GM19467 (cell line): ENCODE results near the gene APCDD1L.
"Not testable (repeated sequence)": the region's sequence is repeated elsewhere in the genome, so short reads cannot be mapped to it uniquely, and the experiment has no call there.

ENCODE experiments used
- ATAC-seq: cut with Tn5 transposase; IDR thresholded peaks from one replicate; pipeline ENCODE4 v1.9.1; 2021; ENCODE audit warnings: mild to moderate bottlenecking, moderate library complexity; ENCODE audit not compliant: unreplicated experiment

APCDD1L gene

DNA sequence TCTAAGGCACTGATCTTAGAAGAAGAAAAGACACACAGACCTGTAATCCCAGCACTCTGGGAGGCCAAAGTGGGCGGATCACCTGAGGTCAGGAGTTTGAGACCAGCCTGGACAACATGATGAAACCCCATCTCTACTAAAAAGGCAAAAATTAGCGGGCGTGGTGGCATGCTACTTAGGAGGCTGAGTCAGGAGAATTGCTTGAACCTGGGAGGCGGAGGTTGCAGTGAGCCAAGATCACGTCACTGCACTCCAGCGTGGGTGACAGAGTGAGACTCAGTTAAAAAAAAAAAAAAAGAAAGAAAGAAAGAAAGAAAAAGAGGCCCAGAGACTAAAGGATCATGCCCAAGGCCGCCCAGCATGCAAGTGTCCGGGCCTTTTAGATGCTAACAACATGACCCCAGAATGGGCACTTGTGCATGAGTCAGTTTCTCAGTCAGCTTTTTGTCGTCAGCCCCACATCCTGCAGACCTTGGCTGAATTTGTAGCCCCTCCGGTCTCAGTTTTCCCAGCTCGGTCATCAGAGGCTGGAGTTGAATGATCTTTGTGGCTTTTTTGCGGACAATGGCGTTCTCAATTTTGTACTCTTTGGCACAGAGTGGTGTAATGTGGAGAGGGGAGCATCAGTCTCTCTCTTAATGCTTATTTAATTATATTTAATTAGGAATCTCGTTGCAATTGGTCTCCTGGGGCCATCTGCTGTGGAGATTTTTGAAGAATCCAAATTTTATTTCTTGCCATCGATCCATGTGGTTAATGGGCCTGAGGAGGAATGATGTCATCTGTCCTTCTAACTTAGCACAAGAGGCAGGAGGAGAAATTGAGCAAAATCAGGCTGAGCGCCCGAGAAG lies 30.6 kb upstream of the APCDD1L start:
- ATAC-seq = no peak

DNA sequence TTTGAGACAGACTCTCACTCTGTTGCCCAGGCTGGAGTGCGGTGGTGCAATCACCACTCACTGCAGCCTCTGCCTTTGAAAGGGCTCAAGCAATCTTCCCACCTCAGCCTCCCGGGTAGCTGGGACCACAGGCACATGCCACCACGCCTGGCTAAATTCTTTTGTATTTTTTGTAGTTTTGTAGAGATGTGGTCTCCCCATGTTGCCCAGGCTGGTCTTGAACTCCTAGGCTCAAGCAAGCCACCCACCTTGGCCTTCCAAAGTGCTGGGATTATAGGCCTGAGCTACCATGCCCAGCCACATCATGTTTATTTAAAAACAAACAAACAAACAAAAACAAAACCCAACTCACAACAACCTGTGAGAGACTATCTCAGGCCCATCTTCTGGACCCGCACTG lies 29.7 kb upstream of the APCDD1L start:
- ATAC-seq = no peak

DNA sequence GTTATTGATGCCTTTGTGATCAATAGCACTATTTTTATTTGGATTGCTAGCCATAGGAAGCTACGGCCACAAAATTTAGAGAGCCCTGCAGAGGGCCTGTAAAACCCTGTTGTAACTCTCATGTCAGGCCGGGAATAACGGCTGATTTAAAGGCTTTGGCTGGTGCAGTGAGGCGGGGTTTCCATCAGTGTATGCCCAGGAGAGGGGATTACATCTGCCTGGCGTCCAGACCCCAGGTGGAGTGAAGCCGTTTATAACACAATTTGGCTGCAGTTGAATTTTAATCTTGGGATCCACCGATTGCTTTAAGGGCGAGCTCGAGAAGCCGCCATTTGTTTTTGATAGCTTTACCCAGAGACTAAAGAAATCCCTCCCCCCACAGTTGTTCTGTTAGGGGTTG lies 29.1 kb upstream of the APCDD1L start:
- no peak for ATAC-seq

DNA sequence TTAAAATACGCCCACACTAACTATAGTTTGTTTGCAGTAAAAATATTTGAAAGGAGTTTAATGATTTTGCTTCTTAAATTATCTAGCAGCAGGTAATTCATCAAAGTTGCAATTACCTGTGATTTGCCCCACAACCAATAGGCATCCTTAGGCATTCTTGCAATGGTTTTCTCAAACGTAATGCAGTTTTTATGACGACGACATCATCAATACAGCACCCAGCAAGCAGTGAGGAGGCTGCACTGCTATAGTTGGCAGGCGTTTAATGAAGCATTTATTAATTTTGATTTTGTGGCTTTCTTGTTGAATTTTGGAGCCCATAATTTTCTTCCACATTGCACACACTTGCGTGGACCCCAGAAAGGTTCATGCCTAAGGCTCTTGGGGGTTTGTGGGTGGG lies 28.1 kb upstream of the APCDD1L start:
- no peak for ATAC-seq

DNA sequence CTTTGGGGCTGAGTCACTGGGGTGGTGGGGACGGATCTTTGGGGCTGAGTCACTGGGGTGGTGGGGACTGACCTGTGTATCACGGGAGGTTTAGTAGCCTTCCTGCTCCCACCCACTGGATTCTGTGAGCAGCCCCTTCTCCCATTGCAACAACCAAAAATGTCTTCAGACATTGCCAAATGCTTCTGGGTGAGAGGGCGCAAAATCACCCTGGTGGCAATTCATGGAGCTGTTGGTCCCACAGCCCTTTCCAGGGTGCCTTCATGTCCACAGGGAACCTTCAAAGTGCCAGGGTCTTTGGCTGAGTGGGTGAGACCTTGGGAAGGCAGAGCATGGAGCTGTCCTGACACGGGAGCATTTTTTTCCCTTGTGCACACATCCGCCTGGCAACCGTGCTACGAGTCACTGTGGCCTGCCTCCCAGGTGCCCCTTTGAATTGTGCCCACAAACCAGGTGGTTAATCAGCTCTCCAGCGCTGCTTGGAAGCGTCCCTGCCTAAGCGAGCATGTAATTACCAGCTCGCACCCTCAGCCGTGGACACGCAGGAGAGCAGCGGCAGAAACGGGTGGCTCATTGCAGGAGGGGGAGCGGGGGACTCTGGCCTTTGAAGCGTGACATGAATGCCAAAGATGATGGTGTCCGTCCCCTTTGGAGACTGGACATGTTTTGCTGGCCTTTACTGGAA lies 27.4 kb upstream of the APCDD1L start:
- no peak for ATAC-seq

DNA sequence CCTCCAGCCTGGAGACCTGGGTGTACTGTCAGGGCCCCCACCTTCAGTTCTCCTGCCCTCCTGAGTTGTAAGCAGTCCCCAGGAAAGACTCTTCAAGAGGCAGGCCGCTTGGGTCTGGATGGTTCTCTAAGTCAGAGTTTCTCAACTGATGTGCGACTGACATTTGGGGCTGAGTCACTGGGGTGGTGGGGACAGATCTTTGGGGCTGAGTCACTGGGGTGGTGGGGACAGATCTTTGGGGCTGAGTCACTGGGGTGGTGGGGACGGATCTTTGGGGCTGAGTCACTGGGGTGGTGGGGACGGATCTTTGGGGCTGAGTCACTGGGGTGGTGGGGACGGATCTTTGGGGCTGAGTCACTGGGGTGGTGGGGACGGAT lies 26.8 kb upstream of the APCDD1L start:
- ATAC-seq = not testable (repeated sequence)

DNA sequence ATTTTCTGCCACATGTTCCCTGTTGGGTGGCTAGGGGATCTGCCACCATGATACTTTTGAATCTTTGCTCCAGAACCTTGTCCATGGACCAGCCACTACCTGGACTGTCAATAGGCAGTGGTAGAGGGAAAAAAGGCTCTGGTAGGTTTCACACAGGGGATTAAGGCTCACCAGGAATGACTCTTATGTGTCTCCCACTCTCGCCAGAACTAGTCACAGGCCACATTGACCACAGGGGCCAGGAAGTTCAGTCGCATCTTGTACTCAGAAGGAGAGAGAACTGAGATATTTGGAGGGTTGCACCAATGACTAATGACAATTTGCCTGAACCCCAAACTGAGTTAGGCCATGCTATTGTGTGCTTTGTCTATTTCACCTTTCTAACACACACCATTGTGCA lies 23.6 kb upstream of the APCDD1L start:
- no peak for ATAC-seq

DNA sequence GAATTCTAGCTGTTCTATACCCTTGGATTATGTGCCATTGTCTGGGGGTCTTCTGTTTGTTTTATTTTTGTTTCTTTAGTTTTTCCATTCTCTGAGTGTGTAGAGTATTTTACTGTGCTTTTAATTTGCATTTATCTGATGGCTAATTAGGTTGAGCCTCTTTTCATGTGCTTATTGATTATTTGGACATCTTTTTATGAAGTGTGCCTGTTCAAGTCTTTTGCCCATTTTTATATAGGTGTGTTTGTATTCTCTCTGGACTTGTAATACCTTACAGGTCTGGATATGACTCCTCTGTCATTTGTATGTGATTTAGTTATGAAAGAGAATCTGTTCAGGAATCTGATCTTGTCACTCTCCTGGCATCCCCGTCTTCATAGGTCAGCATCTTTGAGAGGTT lies 22.6 kb upstream of the APCDD1L start:
- no peak for ATAC-seq

DNA sequence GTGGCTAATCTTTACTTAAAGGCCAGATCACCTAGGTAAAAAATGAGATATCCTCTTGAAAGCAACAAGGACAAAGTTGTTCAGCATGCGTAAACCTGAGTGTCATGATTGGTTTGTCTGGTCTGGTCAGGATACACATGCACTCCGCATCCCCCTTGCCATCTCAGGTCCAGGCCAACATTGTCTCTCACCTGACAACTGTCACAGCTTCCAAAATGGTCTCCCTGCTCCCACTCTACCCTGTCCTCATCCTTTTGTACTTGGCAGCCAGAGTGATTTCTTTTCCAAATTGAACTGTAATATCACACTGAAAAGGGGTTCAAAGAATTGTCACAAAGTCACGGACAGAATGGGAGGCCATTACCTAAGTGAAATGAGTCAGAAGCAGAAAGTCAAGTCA lies 21.1 kb upstream of the APCDD1L start:
- no peak for ATAC-seq

DNA sequence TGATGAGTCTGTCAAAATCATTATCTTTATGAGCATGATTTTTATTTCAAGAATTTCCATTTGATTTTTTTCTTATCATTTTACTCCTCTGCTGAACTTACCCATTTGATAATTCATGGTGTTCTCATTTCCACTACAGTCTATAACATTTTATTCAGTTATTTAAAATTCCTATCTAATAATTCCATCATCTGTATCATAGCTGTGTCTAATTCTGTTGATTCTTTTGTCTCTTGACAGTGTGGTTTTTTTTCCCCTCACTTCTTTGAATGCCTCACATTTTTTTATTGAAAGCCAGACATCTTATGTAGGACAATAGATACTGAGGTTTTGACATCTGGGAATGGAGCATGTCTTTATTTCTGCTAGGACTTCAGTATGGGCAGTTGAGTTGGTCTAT lies 16.5 kb upstream of the APCDD1L start:
- no peak for ATAC-seq

DNA sequence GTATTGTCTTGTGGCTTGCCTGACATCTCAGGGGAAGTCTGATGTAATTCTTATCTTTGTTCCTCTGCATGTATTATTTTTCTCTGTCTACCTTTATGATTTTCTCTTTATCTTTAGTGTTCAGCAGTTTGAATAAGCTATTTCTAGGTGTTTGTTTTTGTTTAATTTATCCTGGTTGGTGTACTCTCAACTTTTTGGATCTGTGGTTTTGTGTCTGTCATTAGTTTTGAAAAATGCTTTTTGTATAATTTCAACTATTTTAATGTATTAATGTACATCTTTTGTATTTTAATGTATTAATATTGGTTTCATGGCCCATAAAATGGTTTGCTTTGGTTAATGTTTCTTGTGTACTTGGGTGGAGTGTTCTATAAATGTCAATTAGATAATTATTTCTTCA lies 15.9 kb upstream of the APCDD1L start:
- no peak for ATAC-seq

DNA sequence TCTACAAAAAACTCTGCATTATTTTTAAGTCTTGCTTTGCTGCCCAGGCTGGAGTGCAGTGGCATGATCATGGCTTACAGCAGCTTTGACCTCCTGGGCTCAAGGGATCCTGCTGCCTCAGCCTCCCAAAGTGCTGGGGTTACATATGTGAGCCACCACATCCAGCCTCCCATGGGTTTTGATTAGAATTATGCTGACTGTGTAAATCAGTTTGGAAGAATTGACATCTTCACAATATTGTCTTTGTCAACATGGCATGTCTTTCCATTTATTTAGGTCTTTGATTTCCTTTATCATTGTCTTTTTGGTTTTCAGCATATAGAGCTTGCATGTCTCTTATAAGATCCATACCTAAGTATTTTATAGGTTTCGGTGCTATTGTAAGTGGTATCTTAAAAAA lies 13.2 kb upstream of the APCDD1L start:
- ATAC-seq = no peak

DNA sequence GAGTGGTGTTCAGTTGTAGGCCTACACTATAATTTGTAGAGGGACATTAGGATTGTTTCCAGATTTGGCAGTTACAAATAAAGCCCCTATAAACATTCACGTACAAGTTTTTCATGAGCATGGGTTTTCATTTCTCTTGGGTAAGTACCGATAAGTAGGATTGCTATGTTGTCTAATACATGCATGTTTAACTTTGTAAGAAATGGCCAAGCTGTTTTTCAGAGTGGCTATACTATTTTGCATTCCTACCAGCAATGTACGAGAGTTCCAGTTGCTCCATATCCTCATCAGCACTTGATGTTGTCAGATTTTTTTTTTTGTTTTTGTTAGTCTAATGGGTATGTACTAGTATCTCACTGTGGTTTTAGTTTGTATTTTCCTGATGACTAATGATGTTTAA lies 11.2 kb upstream of the APCDD1L start:
- ATAC-seq = no peak

DNA sequence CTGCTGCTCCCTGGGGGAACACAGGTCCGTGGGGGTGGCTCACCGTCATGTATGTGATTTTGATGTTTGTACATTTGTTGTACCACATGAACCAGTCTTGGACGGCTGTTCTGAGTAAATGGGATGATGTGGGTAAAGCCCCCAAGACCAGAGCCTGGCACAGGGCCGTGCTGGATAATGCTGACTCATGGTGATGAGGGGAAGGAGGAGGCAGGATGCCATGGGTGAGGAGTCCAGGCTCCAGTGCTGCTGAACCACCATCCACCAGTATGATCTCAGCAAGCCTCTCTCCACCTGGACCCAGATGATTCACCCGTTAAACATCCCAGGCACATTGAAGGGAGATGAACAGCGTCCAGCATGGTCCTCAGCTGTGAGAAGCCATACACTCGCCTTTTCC lies 9.6 kb upstream of the APCDD1L start:
- no peak for ATAC-seq

DNA sequence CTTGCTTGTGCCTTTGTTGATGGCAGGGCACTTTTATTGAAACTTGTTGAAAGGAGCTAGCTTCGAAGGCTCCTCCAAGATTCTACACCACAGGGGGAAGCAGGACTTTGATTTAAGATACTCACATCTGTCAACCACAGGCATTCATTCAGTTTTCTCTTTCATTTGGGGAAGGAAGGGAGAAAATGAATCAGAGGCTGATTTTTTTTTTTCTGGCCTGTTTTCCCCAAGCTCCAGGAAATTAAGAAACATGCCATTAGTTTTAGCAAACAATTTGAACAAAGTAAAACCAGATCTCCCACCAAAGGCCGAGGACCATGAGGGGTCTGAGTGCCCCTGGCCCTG lies 8.7 kb upstream of the APCDD1L start:
- no peak for ATAC-seq

DNA sequence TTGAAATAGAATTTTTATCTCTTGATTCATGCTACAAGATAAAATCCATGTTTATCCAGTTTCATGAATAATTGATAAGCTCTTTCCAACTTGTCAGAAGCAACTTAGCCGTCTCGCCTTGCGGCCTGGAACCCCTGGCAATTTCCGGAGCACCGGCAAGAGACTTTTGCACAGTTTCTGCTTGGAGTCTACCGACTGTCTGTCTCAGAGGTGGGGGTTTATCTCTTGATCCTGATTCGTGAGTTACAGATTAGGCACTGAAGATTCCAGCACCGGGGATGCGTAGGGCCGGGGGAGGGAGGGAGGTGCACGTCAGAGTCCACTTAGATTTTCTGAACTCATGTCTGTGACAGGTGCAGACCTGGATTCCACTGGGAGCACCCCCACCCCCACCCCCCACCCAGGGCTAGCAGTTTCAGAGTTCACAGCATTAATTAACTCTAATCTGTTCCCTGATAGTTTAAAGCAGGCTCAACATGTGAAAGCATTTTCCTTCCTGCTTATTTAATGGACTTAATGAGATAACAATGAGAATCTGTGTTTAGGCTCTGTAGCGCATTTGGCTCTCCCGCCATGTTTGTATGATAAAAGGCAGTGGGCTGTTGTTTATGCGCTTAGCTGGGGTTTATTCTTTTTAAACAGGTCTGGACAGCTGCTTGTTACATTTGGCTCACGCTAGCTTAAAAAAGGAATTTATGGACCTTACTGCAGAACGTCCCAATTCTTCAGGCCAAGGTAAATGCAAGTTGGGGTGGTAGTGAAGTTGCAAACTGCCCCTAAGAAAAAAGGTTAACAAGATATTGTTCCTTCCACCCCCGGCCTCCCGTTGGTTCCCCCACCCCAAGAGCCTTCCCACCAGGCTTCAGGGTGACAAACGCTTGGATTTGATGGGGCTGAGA lies 8.1 kb upstream of the APCDD1L start:
- ATAC-seq = no peak

DNA sequence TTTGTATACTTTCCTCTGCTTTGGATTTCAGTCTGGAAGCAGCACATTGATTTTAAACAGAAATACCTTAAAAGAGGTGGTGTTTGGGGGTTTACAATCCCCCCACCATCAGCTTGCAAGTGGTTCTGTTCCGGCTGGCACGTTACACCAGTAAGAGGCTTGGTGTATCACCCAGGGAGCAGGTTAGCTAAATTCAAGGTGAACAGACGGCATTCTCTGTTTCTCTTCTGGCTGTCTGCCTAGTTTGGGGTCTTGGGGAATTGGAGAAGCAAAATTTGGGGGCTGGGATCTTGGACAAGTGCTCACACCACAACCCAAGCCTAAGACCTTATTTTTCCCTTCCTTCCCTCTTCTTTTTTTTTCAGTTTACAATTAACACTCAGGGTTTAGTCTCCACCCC lies 7.5 kb upstream of the APCDD1L start:
- no peak for ATAC-seq

DNA sequence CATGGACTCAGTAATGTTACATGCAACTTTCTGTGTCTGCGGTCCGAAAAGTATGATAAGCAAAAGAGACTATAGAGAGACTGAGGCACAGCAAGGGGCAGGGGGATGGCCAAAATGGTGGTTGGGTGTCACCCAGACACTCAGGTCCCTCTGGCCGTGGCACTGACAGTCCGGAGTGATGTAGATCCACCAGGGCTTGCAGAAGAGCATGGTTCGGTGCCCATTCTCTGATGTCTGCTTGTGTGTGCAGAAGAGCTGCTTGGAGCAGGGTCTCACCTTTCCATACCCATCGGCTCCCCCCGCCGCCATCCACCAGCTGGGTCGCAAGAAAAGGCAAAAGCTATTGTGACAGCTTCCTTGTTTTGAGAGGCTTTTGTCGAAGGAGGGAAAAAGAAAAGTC lies 6.6 kb upstream of the APCDD1L start:
- no peak for ATAC-seq

DNA sequence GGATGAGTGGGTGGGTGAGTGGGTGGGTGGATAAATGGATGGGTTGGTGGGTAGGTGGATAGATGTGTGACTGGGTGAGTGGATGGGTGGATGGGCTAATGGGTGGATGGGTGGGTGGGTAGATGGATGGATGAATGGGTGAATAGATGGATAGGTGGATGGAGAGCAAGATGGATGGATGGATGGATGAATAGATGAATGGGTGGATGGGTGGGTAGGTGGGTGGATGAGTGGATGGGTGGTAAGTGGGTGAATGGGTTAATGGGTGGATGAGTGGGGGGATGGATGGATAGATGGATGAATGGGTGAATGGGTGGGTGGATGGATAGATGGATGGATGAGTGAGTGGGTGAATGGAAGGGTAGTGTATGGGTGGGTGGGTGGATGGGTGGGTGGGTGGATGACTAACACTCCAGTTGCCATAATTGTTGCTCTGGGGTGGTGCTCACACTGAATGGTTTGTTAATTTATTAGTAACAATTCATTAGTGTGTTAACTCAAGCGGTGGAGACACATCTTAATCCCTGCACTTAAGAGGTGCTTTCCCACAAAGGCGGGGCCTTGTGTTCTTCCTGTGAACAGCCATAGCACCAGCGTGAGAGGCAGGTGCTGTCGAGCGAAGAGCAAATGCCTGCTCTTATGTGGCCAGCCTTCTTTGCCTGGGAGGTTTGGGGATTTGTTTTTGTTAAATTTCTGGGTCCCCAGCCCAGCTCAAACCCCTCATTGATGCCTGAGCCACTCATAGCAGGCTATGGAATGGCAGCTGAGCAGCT lies 4.9 kb upstream of the APCDD1L start:
- no peak for ATAC-seq

DNA sequence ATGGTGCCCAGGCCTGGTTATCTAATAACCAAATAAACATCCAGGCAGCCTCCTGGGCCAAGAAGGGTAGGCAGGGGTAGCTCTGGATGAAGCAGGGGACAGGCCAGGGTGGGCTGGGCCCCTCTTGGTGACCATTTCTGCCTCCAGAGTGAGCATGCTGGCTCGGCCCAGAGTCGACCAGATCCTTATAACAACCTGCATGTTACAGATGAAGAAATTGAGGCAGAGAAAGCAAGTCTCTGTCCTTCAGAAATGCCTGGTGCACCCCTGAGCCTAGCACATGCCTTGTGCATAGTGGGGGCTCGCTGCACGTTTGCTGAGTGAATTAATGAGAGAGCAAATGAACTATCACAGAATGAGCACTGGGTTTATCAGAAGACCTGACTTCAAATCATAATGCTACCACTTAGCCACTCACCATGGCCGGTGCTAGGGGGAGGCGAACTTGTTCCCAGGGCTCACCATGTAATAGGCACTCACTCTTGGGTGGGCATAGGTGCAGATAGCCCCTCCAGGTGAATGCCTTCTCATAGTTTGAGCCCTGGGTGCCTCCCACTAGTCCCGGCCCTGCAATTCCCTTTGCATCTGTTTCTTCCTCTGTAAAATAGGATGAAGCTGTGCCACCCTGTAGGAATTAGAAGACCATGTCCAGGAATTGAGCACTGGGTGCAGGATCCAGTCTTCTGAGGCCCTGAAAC lies 3.8 kb upstream of the APCDD1L start:
- no peak for ATAC-seq
